ENCODE data around the gene WTAP. TPM values are rescaled to one million over a fixed set of nuclear protein-coding genes. Genes with fewer than 3 reads are reported as not detected.

The WTAP gene
- total and polyA plus RNA-seq, 2 of the 8 experiments (the other 6 are each of a cell fraction or from before 2014, with no cell fraction given) = 32.6 to 120 TPM

- FAIRE-seq = no peak
- Histone ChIP-seq H3K9me3 (ENCODE audit: insufficient read depth in 2 of 2, low read depth in 1 of 2, low read length in 1 of 2) (no peaks in the 10 kb centered on the region), H4K91ac (replicated peaks; ENCODE audit: insufficient read length, low read length) (no peak overlapping the region), H2BK5ac (ENCODE audit: low read depth, low read length) (no peak overlapping the region), H2AFZ (ENCODE audit: low read length) (no peak overlapping the region), H3K4ac (replicated peaks; ENCODE audit: insufficient read length, low read depth, low read length) (no peak overlapping the region), H4K20me1 (replicated peaks in 1 of 2; ENCODE audit: control insufficient read depth in 1 of 2, insufficient read depth in 2 of 2, low read length in 2 of 2) (peaks cover 0 to 2% of the 10 kb centered on the region in 2 experiments), H2BK15ac (ENCODE audit: low read length) (no peak overlapping the region), H3K23ac (ENCODE audit: insufficient read length) (no peak overlapping the region), H4K8ac (ENCODE audit: extremely low read depth, insufficient read depth, low read length) (no peak overlapping the region), H3K27me3 (replicated peaks in 1 of 4; ENCODE audit: control insufficient read depth in 3 of 4, extremely low read depth in 1 of 4, insufficient read depth in 3 of 4, low read length in 3 of 4) (no peaks in the 10 kb centered on the region), H3K56ac (replicated peaks; ENCODE audit: insufficient read length, low read depth, low read length) (no peak overlapping the region), H3K9ac (replicated peaks in 1 of 4; ENCODE audit: extremely low read depth in 1 of 4, low read depth in 3 of 4, low read length in 3 of 4) (no peak overlapping the region), H3K79me2 (ENCODE audit: control insufficient read depth in 1 of 2, insufficient read depth in 2 of 2, low read length in 2 of 2) (peaks cover 0 to 4% of the 10 kb centered on the region in 2 experiments; a peak in 1 of 4 replicates), H3K4me3 (ENCODE audit: extremely low read depth in 1 of 4, insufficient read depth in 2 of 4, low read depth in 3 of 4, low read length in 4 of 4) (no peak overlapping the region), H2BK12ac (ENCODE audit: low read depth, low read length) (no peak overlapping the region), H3K27ac (ENCODE audit: low read depth, low read length) (no peak overlapping the region), H2AK5ac (ENCODE audit: low read depth, low read length) (no peak overlapping the region), H3K36me3 (ENCODE audit: control insufficient read depth in 2 of 4, insufficient read depth in 4 of 4, low read length in 3 of 4) (no peaks in the 10 kb centered on the region), H3K18ac (ENCODE audit: extremely low read depth, low read length) (no peak overlapping the region), H2BK20ac (ENCODE audit: low read length) (no peak overlapping the region), H3K23me2 (ENCODE audit: low read depth, low read length) (peaks cover 11% of the 10 kb centered on the region; the same call in 1 of the 2 replicates), H3K4me2 (ENCODE audit: insufficient read depth in 1 of 2, low read depth in 2 of 2, low read length in 2 of 2) (no peak overlapping the region), H2BK120ac (replicated peaks; ENCODE audit: low read depth, low read length) (no peak overlapping the region), H3K14ac (ENCODE audit: insufficient read length) (no peak overlapping the region), H3K79me1 (ENCODE audit: low read depth, low read length) (no peaks in the 10 kb centered on the region; the same call in 1 of the 2 replicates), H3K4me1 (replicated peaks in 1 of 4; ENCODE audit: control insufficient read depth in 3 of 4, insufficient read depth in 4 of 4, low read length in 3 of 4) (no peaks in the 10 kb centered on the region), H4K5ac (ENCODE audit: insufficient read length, low read depth, low read length) (no peak overlapping the region)
- DNase-seq (ENCODE audit: low read depth in 1 of 2, low spot score in 2 of 2) = no peak
- WGBS, 2 experiments (ENCODE audit: extremely low coverage in 1 of 2, insufficient coverage in 1 of 2, insufficient read length in 1 of 2, insufficient replicate concordance in 2 of 2, low coverage in 1 of 2, low lambda C conversion rate in 2 of 2, missing lambda C conversion rate in 1 of 2) = 93% methylated on average over 3 of the region's 3 CpGs; no CpG with 5 or more reads in 1 of the 2 experiments
- CTCF ChIA-PET (ENCODE audit: partially characterized antibody) = no interaction called here
- POLR2A ChIA-PET (ENCODE audit: partially characterized antibody) = interaction anchor here (1.0 kb wide), 1 partner anchor 11 kb away, joined by 4 read pairs; the partner anchor contains the start of gene WTAP
- TF ChIP-seq CBX8 (IDR thresholded peaks at IDR 0.05; ENCODE audit: borderline replicate concordance, low read depth, low read length) (no peak), SUZ12 (IDR thresholded peaks at IDR 0.05; ENCODE audit: low read length) (no peak), PHF8 (conservative IDR thresholded peaks at IDR 0.05; ENCODE audit: low read depth, low read length) (no peak), EZH2 (IDR thresholded peaks at IDR 0.05; ENCODE audit: low read depth, low read length, severe bottlenecking) (no peak), JUN (IDR thresholded peaks at IDR 0.05; ENCODE audit: low read depth, low read length) (no peak), E2F6 (IDR thresholded peaks at IDR 0.05) (no peak), CTCF (IDR thresholded peaks at IDR 0.05; ENCODE audit: control extremely low read depth in 1 of 3, insufficient read depth in 1 of 3, low read depth in 1 of 3, low read length in 3 of 3) (no peak), BRCA1 (IDR thresholded peaks at IDR 0.05; ENCODE audit: low read depth, low read length) (no peak), POLR2A (IDR thresholded peaks at IDR 0.05; ENCODE audit: control extremely low read depth in 1 of 2, low read depth in 2 of 2, low read length in 2 of 2) (no peak), SIX5 (IDR thresholded peaks at IDR 0.05; ENCODE audit: low read depth, low read length) (no peak), CHD1 (IDR thresholded peaks at IDR 0.05; ENCODE audit: low read depth, low read length) (no peak), YY1 (IDR thresholded peaks at IDR 0.05; ENCODE audit: low read depth, low read length) (no peak)
These were observed 11.7 kb upstream of the WTAP start for GRCh38 chr6:159715605-159716004.
